ENCODE results near the gene MRPL34. TPM values are rescaled to one million over a fixed set of nuclear protein-coding genes. Genes with fewer than 3 reads are reported as not detected.

MRPL34 gene
- total and polyA plus RNA-seq, 8 donors, result 32.4 to 78.1 (median 39.3) TPM

DNA sequence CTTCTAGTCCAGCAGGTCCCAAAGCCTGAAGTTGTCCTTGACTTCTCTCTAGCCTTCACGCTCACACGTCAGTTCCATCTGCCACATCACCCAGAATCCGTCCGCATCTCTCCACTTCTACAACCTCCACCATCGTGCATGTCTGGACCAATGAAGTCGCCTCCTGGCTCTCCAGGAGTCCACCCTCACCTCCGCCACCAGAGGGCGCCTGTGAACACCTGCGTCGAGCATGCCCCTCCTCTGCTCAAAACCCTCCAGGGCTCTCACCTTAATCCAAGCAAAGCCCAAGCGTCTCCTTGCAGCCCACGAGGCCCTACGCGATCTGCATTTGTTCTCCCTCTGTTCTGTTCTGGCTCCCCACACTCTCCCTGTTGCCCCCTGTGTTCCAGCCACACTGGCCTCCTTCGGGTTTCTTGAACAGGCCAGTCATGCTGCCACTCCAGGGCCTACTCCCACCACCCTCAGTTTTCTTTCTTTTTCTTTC lies 44.8 kb upstream of the MRPL34 start:
- Histone ChIP-seq H3K27ac (peak overlapping the region in 3 of 4 donors; percentile 51 to 66 (median 54)), H3K36me3 (no peaks in the 10 kb centered on the region), H3K4me3 (no peak overlapping the region), H3K27me3 (no peaks in the 10 kb centered on the region), H3K9me3 (no peaks in the 10 kb centered on the region), H3K4me1 (peaks cover 4 to 19% (median 9%) of the 10 kb centered on the region in 3 donors)
- FAIRE-seq (no peak), ATAC-seq (peak; percentile 92 to 95 (median 93)), DNase-seq (peak; percentile 82 to 95 (median 91))
- WGBS, 2 donors, result 9 to 10% methylated on average over 15 of the region's 15 CpGs
- intact Hi-C loops (cut with DNase I), result no loop called here
- TF ChIP-seq, protein P1, sequence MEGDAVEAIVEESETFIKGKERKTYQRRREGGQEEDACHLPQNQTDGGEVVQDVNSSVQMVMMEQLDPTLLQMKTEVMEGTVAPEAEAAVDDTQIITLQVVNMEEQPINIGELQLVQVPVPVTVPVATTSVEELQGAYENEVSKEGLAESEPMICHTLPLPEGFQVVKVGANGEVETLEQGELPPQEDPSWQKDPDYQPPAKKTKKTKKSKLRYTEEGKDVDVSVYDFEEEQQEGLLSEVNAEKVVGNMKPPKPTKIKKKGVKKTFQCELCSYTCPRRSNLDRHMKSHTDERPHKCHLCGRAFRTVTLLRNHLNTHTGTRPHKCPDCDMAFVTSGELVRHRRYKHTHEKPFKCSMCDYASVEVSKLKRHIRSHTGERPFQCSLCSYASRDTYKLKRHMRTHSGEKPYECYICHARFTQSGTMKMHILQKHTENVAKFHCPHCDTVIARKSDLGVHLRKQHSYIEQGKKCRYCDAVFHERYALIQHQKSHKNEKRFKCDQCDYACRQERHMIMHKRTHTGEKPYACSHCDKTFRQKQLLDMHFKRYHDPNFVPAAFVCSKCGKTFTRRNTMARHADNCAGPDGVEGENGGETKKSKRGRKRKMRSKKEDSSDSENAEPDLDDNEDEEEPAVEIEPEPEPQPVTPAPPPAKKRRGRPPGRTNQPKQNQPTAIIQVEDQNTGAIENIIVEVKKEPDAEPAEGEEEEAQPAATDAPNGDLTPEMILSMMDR (IDR thresholded peaks at IDR 0.05), result peak; percentile 83 to 93 (median 87)

DNA sequence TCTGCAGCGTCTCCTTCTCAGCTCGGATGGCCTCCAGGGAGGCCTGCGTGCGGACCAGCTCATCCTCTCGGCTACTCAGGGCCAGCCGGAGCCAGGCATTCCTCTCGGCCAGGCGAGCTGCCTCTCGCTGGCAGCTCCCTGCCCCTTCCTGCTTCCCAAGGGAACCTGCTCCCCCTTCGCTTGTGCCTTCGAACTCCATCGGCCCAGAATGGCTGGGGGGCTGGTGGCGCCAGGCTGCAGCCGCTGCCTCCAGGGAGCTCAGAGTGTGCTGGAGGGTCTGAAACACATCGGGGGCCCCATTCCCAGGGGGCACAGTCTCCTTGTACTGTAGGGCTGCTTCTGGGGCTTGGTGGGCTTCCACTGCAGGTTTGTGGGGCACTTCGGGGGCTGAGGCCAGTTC lies 43.1 kb upstream of the MRPL34 start:
- Histone ChIP-seq H3K4me3 (no peak overlapping the region), H3K4me1 (peaks cover 4 to 19% (median 9%) of the 10 kb centered on the region in 3 donors), H3K9me3 (no peaks in the 10 kb centered on the region), H3K36me3 (no peaks in the 10 kb centered on the region), H3K27ac (no peak overlapping the region), H3K27me3 (no peaks in the 10 kb centered on the region)
- TF ChIP-seq, protein P1 (IDR thresholded peaks at IDR 0.05), result no peak
- intact Hi-C loops (cut with DNase I), result no loop called here
- WGBS, 2 donors, result 81 to 90% methylated on average over 16 of the region's 16 CpGs
- DNase-seq (peak in 1 of 6 donors; percentile 54), ATAC-seq (no peak), FAIRE-seq (no peak)

DNA sequence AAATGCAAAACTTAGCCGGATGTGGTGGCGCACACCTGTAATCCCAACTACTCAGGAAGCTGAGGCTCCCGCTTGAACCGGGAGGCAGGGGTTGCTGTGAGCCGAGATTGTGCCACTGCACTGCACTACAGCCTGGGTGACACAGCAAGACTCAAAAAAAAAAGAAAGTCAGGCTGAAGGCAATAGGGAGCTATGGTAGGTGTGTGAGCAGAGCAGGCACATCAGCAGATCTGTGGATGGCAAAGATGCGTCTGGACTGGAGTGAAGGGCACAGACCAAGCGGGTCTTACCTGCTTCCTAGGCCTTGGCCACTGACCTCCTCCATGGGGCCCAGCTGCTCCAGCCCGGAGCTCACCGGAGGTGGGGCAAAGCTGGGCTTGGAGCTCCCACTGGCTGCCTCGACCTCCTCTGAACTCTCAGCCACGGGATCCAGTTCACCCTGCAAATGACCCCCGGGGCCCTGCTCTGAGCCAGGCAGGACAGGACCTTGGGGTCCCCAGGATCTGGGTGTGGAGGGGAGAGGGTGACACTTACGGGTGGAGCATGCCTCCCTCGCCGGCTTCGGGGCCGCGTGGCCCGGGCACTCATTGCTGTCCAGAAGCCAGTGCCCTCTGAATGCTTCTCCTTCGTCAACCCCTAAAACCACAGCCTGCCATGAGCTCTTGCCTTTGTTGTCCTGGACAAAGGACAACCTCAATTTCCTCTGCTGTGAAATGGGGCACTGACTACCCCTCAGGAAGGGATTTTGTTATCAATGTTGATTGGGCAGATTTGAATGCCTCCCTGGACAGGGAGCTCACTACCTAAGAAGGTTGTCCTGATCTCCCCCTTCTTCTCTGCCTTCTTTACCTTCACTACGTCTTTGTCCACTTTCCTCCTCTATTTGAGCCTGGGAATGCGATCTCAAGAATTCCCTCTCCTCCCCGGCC lies 41.7 kb upstream of the MRPL34 start:
- Histone ChIP-seq H3K9me3 (no peaks in the 10 kb centered on the region), H3K27ac (no peak overlapping the region), H3K27me3 (no peaks in the 10 kb centered on the region), H3K36me3 (no peaks in the 10 kb centered on the region), H3K4me3 (no peak overlapping the region), H3K4me1 (peaks cover 4 to 15% (median 14%) of the 10 kb centered on the region in 3 donors)
- TF ChIP-seq, protein P1 (IDR thresholded peaks at IDR 0.05), result no peak
- 83 to 85% methylated on average over 23 of the region's 23 CpGs for WGBS, 2 donors
- ATAC-seq, result no peak
- intact Hi-C loops (cut with DNase I), result no loop called here
- peak in 1 of 6 donors; percentile 64 for DNase-seq
- FAIRE-seq, result no peak

DNA sequence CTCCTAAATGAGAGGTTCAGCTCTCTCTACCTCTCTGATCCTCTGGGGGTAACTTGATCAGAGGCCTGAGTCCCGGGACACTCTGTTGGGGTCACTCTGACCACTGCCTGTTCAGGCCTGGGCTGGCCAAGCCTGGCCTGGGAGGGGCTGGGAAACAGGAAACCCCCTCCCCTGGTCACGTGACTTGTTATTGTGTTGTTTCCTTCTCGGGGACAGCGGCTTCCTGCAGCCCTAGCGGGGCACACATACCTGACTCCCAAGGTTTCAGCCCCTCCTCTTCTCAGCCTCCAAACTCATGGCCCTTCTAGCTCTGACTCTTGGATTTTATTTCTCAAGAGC lies 41.1 kb upstream of the MRPL34 start, which contains the start of gene USHBP1:
Gene USHBP1 (minus strand): TSS at position 105 of the 339 bp plus-strand sequence. CDS start 446 bp downstream, outside the sequence.
- H3K36me3 ChIP-seq, result no peaks in the 10 kb centered on the region
- intact Hi-C loops (cut with DNase I), result no loop called here
- ATAC-seq (no peak), FAIRE-seq (no peak), DNase-seq (no peak)
- no peaks in the 10 kb centered on the region for H3K27me3 ChIP-seq
- WGBS, 2 donors, result 65 to 66% methylated on average over 5 of the region's 5 CpGs
- H3K4me3 ChIP-seq, result no peak within 1 kb of the TSS
- no peak within 1 kb of the TSS for H3K27ac ChIP-seq
- H3K4me1 ChIP-seq, result peaks cover 4 to 9% (median 8%) of the 10 kb centered on the region in 3 donors
- TF ChIP-seq, protein P1 (IDR thresholded peaks at IDR 0.05), result no peak
- no peaks in the 10 kb centered on the region for H3K9me3 ChIP-seq
